Measurements from ENCODE around the gene PGM1. TPM values are rescaled to one million over a fixed set of nuclear protein-coding genes. Genes with fewer than 3 reads are reported as not detected.

Gene PGM1
- total RNA-seq, 1 donor from 2014 or later, result 46.0 TPM

- Mint-ChIP-seq H3K4me1 (peaks cover 4% of the 10 kb centered on the region), H3K9me3 (no peaks in the 10 kb centered on the region), H3K27me3 (ENCODE audit: low read depth) (no peaks in the 10 kb centered on the region), H3K4me3 (peak overlapping the region; percentile 94), H3K36me3 (peaks cover 2% of the 10 kb centered on the region), H3K27ac (peak overlapping the region; percentile 72)
- TF ChIP-seq CTCF (IDR thresholded peaks at IDR 0.05; ENCODE audit: unreplicated experiment), result no peak
- peak in 1 of 2 experiments; percentile 54 for DNase-seq (ENCODE audit: low spot score in 2 of 2, unreplicated experiment in 2 of 2)
Observed at GRCh38 chr1:63593886-63594605, 835 bp downstream of the PGM1 start.

- TF ChIP-seq CTCF (IDR thresholded peaks at IDR 0.05; ENCODE audit: unreplicated experiment), result no peak
- Mint-ChIP-seq H3K27me3 (ENCODE audit: low read depth) (no peaks in the 10 kb centered on the region), H3K27ac (no peak overlapping the region), H3K4me3 (no peak overlapping the region), H3K36me3 (peaks cover 5% of the 10 kb centered on the region), H3K4me1 (peaks cover 4% of the 10 kb centered on the region), H3K9me3 (peaks cover 6% of the 10 kb centered on the region)
- DNase-seq (ENCODE audit: low spot score in 2 of 2, unreplicated experiment in 2 of 2), result no peak
Observed at GRCh38 chr1:63595435-63595834, 2.2 kb downstream of the PGM1 start.

GRCh38 chr1:63599799-63600198, 6.6 kb downstream of the PGM1 start:
- TF ChIP-seq CTCF (IDR thresholded peaks at IDR 0.05; ENCODE audit: unreplicated experiment), result no peak
- peaks cover 5% of the 10 kb centered on the region for H3K4me1 Mint-ChIP-seq
- H3K27ac Mint-ChIP-seq, result no peak overlapping the region
- no peak for DNase-seq (ENCODE audit: low spot score in 2 of 2, unreplicated experiment in 2 of 2)
- H3K27me3 Mint-ChIP-seq (ENCODE audit: low read depth), result no peaks in the 10 kb centered on the region
- H3K36me3 Mint-ChIP-seq, result peaks cover 5% of the 10 kb centered on the region
- no peak overlapping the region for H3K4me3 Mint-ChIP-seq
- peaks cover 7% of the 10 kb centered on the region for H3K9me3 Mint-ChIP-seq

GRCh38 chr1:63600248-63600647, 7.0 kb downstream of the PGM1 start:
- no peak for TF ChIP-seq CTCF (IDR thresholded peaks at IDR 0.05; ENCODE audit: unreplicated experiment)
- Mint-ChIP-seq H3K4me1 (peaks cover 5% of the 10 kb centered on the region), H3K9me3 (peaks cover 7% of the 10 kb centered on the region), H3K4me3 (no peak overlapping the region), H3K27me3 (ENCODE audit: low read depth) (no peaks in the 10 kb centered on the region), H3K27ac (no peak overlapping the region), H3K36me3 (peaks cover 5% of the 10 kb centered on the region)
- DNase-seq (ENCODE audit: low spot score in 2 of 2, unreplicated experiment in 2 of 2), result no peak

- no peaks in the 10 kb centered on the region for H3K27me3 Mint-ChIP-seq (ENCODE audit: low read depth)
- DNase-seq (ENCODE audit: low spot score in 2 of 2, unreplicated experiment in 2 of 2), result no peak
- peaks cover 5% of the 10 kb centered on the region for H3K4me1 Mint-ChIP-seq
- peaks cover 7% of the 10 kb centered on the region for H3K9me3 Mint-ChIP-seq
- H3K27ac Mint-ChIP-seq, result no peak overlapping the region
- no peak for TF ChIP-seq CTCF (IDR thresholded peaks at IDR 0.05; ENCODE audit: unreplicated experiment)
- H3K36me3 Mint-ChIP-seq, result peaks cover 5% of the 10 kb centered on the region
- H3K4me3 Mint-ChIP-seq, result no peak overlapping the region
Observed at GRCh38 chr1:63601061-63601460, 7.8 kb downstream of the PGM1 start.
